Activated CD4-positive, alpha-beta T cell treated with anti-CD3 and anti-CD28 coated beads for 36 hours (primary cell): Measurements from ENCODE around the gene CCNQ. TPM values are rescaled to one million over a fixed set of nuclear protein-coding genes. Genes with fewer than 3 reads are reported as not detected.

Experiments
- ATAC-seq: fragments of 200-7000 bp; cut with Tn5 transposase; one replicate; pipeline ENCODE4 v1.10.0; 2021; ENCODE audit warnings: mild to moderate bottlenecking, moderate library complexity
- CTCF ChIA-PET: fragments of 350-600 bp; sonication (Branson Sonifier 250); formaldehyde crosslinking; loops from one replicate; lab custom pipeline; 2021; ENCODE audit warnings: antibody characterized with exemption; lab: Charles Lee
- POLR2A ChIA-PET: fragments of 350-600 bp; sonication (Branson Sonifier 250); formaldehyde crosslinking; loops from one replicate; lab custom pipeline; 2021; ENCODE audit warnings: antibody characterized with exemption, inconsistent platforms; lab: Charles Lee
- DNase-seq: peaks from one replicate; pipeline ENCODE4 v3.0.0-alpha.2; 2020
- H3K27ac Mint-ChIP-seq: one replicate; pipeline ENCODE4 v1.8.0; 2021; ENCODE audit warnings: mixed read lengths
- H3K27me3 Mint-ChIP-seq: one replicate; pipeline ENCODE4 v1.8.0; 2021; ENCODE audit warnings: mixed read lengths
- H3K36me3 Mint-ChIP-seq: one replicate; pipeline ENCODE4 v1.8.0; 2021; ENCODE audit warnings: low read depth, mixed read lengths
- H3K4me1 Mint-ChIP-seq: one replicate; pipeline ENCODE4 v1.8.0; 2021; ENCODE audit warnings: mixed read lengths
- H3K4me3 Mint-ChIP-seq: one replicate; pipeline ENCODE4 v1.8.0; 2021; ENCODE audit warnings: mild to moderate bottlenecking, moderate library complexity, mixed read lengths
- H3K9me3 Mint-ChIP-seq: one replicate; pipeline ENCODE4 v1.8.0; 2021; ENCODE audit warnings: low read depth, mixed read lengths
- intact Hi-C, 2 experiments: fragments of 100-400 bp; cut with DNase I in 1 of 2; cut with micrococcal nuclease in 1 of 2; formaldehyde crosslinking; loops; one replicate each; pipeline versions ENCODE4 v1.14.2 to v1.15.1; 2022 to 2024; cut with DNase I, micrococcal nuclease
- total RNA-seq, 2 experiments: library from RNA; stranded (reverse); gene quantifications; one replicate each; pipeline ENCODE4 v1.2.3, GENCODE V29; 2021

CCNQ gene
- total RNA-seq, 2 experiments from 2014 or later = 13.9 to 14.7 TPM

GRCh38 chrX:153635788-153636668 lies 37.1 kb upstream of the CCNQ start:
- Mint-ChIP-seq H3K4me3 (no peak overlapping the region), H3K4me1 (no peaks in the 10 kb centered on the region), H3K36me3 (no peaks in the 10 kb centered on the region), H3K9me3 (peaks cover 2% of the 10 kb centered on the region), H3K27ac (no peak overlapping the region), H3K27me3 (peaks cover 4% of the 10 kb centered on the region)
- ChIA-PET CTCF (interaction anchor here (0.6 to 1.6 kb wide), 6 partner anchors 26 to 792 kb away, joined by 3 to 7 read pairs (median 4); partner anchors contain the start of gene ATP6AP1), POLR2A (no interaction called here)
- intact Hi-C loops = no loop called here
- DNase-seq = peak; percentile 56
- ATAC-seq = peak; percentile 87

GRCh38 chrX:153635388-153635787 lies 36.4 kb upstream of the CCNQ start:
- CTCF ChIA-PET = interaction anchor here (1.2 kb wide), 1 partner anchor 29 kb away, joined by 3 read pairs; no protein-coding TSS in a partner anchor
- H3K36me3 Mint-ChIP-seq = no peaks in the 10 kb centered on the region
- DNase-seq (no peak), ATAC-seq (no peak)
- H3K4me3 Mint-ChIP-seq = no peak overlapping the region
- H3K27me3 Mint-ChIP-seq = peaks cover 2% of the 10 kb centered on the region
- POLR2A ChIA-PET = no interaction called here
- intact Hi-C loops = no loop called here
- no peaks in the 10 kb centered on the region for H3K4me1 Mint-ChIP-seq
- H3K27ac Mint-ChIP-seq = no peak overlapping the region
- H3K9me3 Mint-ChIP-seq = peaks cover 2% of the 10 kb centered on the region

GRCh38 chrX:153634832-153635231 lies 35.9 kb upstream of the CCNQ start:
- Mint-ChIP-seq H3K27me3 (peaks cover 2% of the 10 kb centered on the region), H3K36me3 (no peaks in the 10 kb centered on the region), H3K27ac (no peak overlapping the region), H3K4me3 (no peak overlapping the region), H3K4me1 (no peaks in the 10 kb centered on the region), H3K9me3 (peaks cover 2% of the 10 kb centered on the region)
- CTCF ChIA-PET = no interaction called here
- no peak for DNase-seq
- ATAC-seq = no peak
- POLR2A ChIA-PET = no interaction called here
- intact Hi-C loops = no loop called here

GRCh38 chrX:153634236-153634635 lies 35.3 kb upstream of the CCNQ start:
- Mint-ChIP-seq H3K36me3 (no peaks in the 10 kb centered on the region), H3K9me3 (peaks cover 2% of the 10 kb centered on the region), H3K27me3 (peaks cover 2% of the 10 kb centered on the region), H3K4me1 (no peaks in the 10 kb centered on the region), H3K4me3 (no peak overlapping the region), H3K27ac (no peak overlapping the region)
- ChIA-PET POLR2A (no interaction called here), CTCF (no interaction called here)
- no peak for ATAC-seq
- no peak for DNase-seq
- intact Hi-C loops = no loop called here

GRCh38 chrX:153633607-153634180 lies 34.8 kb upstream of the CCNQ start:
- no peaks in the 10 kb centered on the region for H3K4me1 Mint-ChIP-seq
- no peak for DNase-seq
- H3K36me3 Mint-ChIP-seq = no peaks in the 10 kb centered on the region
- H3K27me3 Mint-ChIP-seq = peaks cover 2% of the 10 kb centered on the region
- CTCF ChIA-PET = no interaction called here
- intact Hi-C loops = no loop called here
- H3K4me3 Mint-ChIP-seq = no peak overlapping the region
- POLR2A ChIA-PET = no interaction called here
- peaks cover 2% of the 10 kb centered on the region for H3K9me3 Mint-ChIP-seq
- H3K27ac Mint-ChIP-seq = no peak overlapping the region
- no peak for ATAC-seq

GRCh38 chrX:153633048-153633447 lies 34.1 kb upstream of the CCNQ start:
- no peaks in the 10 kb centered on the region for H3K4me1 Mint-ChIP-seq
- H3K36me3 Mint-ChIP-seq = no peaks in the 10 kb centered on the region
- intact Hi-C loops = no loop called here
- ChIA-PET POLR2A (no interaction called here), CTCF (no interaction called here)
- ATAC-seq (no peak), DNase-seq (no peak)
- H3K27me3 Mint-ChIP-seq = peaks cover 2% of the 10 kb centered on the region
- peaks cover 2% of the 10 kb centered on the region for H3K9me3 Mint-ChIP-seq
- no peak overlapping the region for H3K4me3 Mint-ChIP-seq
- no peak overlapping the region for H3K27ac Mint-ChIP-seq

GRCh38 chrX:153632595-153632946 lies 33.6 kb upstream of the CCNQ start:
- ChIA-PET CTCF (interaction anchor here (1.2 kb wide), 1 partner anchor 33 kb away, joined by 3 read pairs; no protein-coding TSS in a partner anchor), POLR2A (no interaction called here)
- Mint-ChIP-seq H3K27me3 (peaks cover 2% of the 10 kb centered on the region), H3K4me3 (no peak overlapping the region), H3K36me3 (no peaks in the 10 kb centered on the region), H3K4me1 (no peaks in the 10 kb centered on the region), H3K27ac (no peak overlapping the region), H3K9me3 (peaks cover 2% of the 10 kb centered on the region)
- intact Hi-C loops = no loop called here
- ATAC-seq (no peak), DNase-seq (no peak)

GRCh38 chrX:153631907-153632594 lies 33.1 kb upstream of the CCNQ start:
- ChIA-PET CTCF (interaction anchor here (1.0 to 1.2 kb wide), 3 partner anchors 14 to 37 kb away, joined by 3 to 4 read pairs (median 3); no protein-coding TSS in a partner anchor), POLR2A (no interaction called here)
- DNase-seq (no peak), ATAC-seq (no peak)
- Mint-ChIP-seq H3K27me3 (peaks cover 2% of the 10 kb centered on the region), H3K4me3 (no peak overlapping the region), H3K4me1 (no peaks in the 10 kb centered on the region), H3K9me3 (peaks cover 2% of the 10 kb centered on the region), H3K36me3 (no peaks in the 10 kb centered on the region), H3K27ac (no peak overlapping the region)
- intact Hi-C loops = no loop called here

GRCh38 chrX:153631346-153631745 lies 32.4 kb upstream of the CCNQ start:
- no peak overlapping the region for H3K4me3 Mint-ChIP-seq
- CTCF ChIA-PET = interaction anchor here (0.8 to 1.2 kb wide), 4 partner anchors 14 to 38 kb away, joined by 3 to 4 read pairs (median 3); no protein-coding TSS in a partner anchor
- POLR2A ChIA-PET = no interaction called here

GRCh38 chrX:153628665-153629064 lies 29.7 kb upstream of the CCNQ start:
- intact Hi-C loops = no loop called here
- Mint-ChIP-seq H3K27ac (no peak overlapping the region), H3K36me3 (no peaks in the 10 kb centered on the region), H3K9me3 (peaks cover 2% of the 10 kb centered on the region), H3K27me3 (peaks cover 2% of the 10 kb centered on the region), H3K4me3 (no peak overlapping the region), H3K4me1 (no peaks in the 10 kb centered on the region)
- ATAC-seq (no peak), DNase-seq (no peak)
- ChIA-PET CTCF (no interaction called here), POLR2A (no interaction called here)

More at GRCh38 chrX:153631346-153631745, 32.4 kb upstream of the CCNQ start:
- intact Hi-C loops = no loop called here
- no peak for DNase-seq
- H3K36me3 Mint-ChIP-seq = no peaks in the 10 kb centered on the region
- peaks cover 2% of the 10 kb centered on the region for H3K27me3 Mint-ChIP-seq
- H3K9me3 Mint-ChIP-seq = peaks cover 2% of the 10 kb centered on the region
- no peak overlapping the region for H3K27ac Mint-ChIP-seq
- ATAC-seq = no peak
- no peaks in the 10 kb centered on the region for H3K4me1 Mint-ChIP-seq

GRCh38 chrX:153628129-153628528 lies 29.2 kb upstream of the CCNQ start:
- CTCF ChIA-PET = no interaction called here

More at GRCh38 chrX:153628129-153628528, 29.2 kb upstream of the CCNQ start:
- H3K9me3 Mint-ChIP-seq = peaks cover 2% of the 10 kb centered on the region
- DNase-seq (no peak), ATAC-seq (no peak)
- H3K27ac Mint-ChIP-seq = no peak overlapping the region
- POLR2A ChIA-PET = no interaction called here
- peaks cover 2% of the 10 kb centered on the region for H3K27me3 Mint-ChIP-seq
- H3K36me3 Mint-ChIP-seq = no peaks in the 10 kb centered on the region
- H3K4me3 Mint-ChIP-seq = no peak overlapping the region
- intact Hi-C loops = no loop called here
- no peaks in the 10 kb centered on the region for H3K4me1 Mint-ChIP-seq
